Measurements from ENCODE around the gene BRIP1.

Gene BRIP1

GRCh38 chr17:61764846-61765245 lies 98.5 kb downstream of the BRIP1 start:
- DNase-seq (ENCODE audit: low read depth in 1 of 2, low spot score in 1 of 2), result no peak

- DNase-seq (ENCODE audit: low read depth in 1 of 2, low spot score in 1 of 2), result no peak
These were observed 101.5 kb downstream of the BRIP1 start for GRCh38 chr17:61761827-61762226.

- DNase-seq (ENCODE audit: low read depth in 1 of 2, low spot score in 1 of 2), result no peak
These were observed 104.0 kb downstream of the BRIP1 start for GRCh38 chr17:61759362-61759761.

GRCh38 chr17:61758430-61758829 lies 104.9 kb downstream of the BRIP1 start:
- no peak for DNase-seq (ENCODE audit: low read depth in 1 of 2, low spot score in 1 of 2)

GRCh38 chr17:61757168-61757567 lies 106.2 kb downstream of the BRIP1 start:
- no peak for DNase-seq (ENCODE audit: low read depth in 1 of 2, low spot score in 1 of 2)

GRCh38 chr17:61756561-61756960 lies 106.8 kb downstream of the BRIP1 start:
- DNase-seq (ENCODE audit: low read depth in 1 of 2, low spot score in 1 of 2), result no peak

- no peak for DNase-seq (ENCODE audit: low read depth in 1 of 2, low spot score in 1 of 2)
These were observed 107.7 kb downstream of the BRIP1 start for GRCh38 chr17:61755668-61756067.

GRCh38 chr17:61755078-61755477 lies 108.2 kb downstream of the BRIP1 start:
- no peak for DNase-seq (ENCODE audit: low read depth in 1 of 2, low spot score in 1 of 2)

GRCh38 chr17:61754124-61754523 lies 109.2 kb downstream of the BRIP1 start:
- DNase-seq (ENCODE audit: low read depth in 1 of 2, low spot score in 1 of 2), result no peak

- DNase-seq (ENCODE audit: low read depth in 1 of 2, low spot score in 1 of 2), result no peak
These were observed 109.6 kb downstream of the BRIP1 start for GRCh38 chr17:61753696-61754095.

GRCh38 chr17:61750656-61751055 lies 112.7 kb downstream of the BRIP1 start:
- no peak for DNase-seq (ENCODE audit: low read depth in 1 of 2, low spot score in 1 of 2)

- DNase-seq (ENCODE audit: low read depth in 1 of 2, low spot score in 1 of 2), result no peak
These were observed 113.4 kb downstream of the BRIP1 start for GRCh38 chr17:61749823-61750404.

- DNase-seq (ENCODE audit: low read depth in 1 of 2, low spot score in 1 of 2), result no peak
These were observed 116.9 kb downstream of the BRIP1 start for GRCh38 chr17:61746248-61746985.

GRCh38 chr17:61744804-61745203 lies 118.5 kb downstream of the BRIP1 start:
- no peak for DNase-seq (ENCODE audit: low read depth in 1 of 2, low spot score in 1 of 2)

- no peak for DNase-seq (ENCODE audit: low read depth in 1 of 2, low spot score in 1 of 2)
These were observed 119.1 kb downstream of the BRIP1 start for GRCh38 chr17:61744252-61744651.

GRCh38 chr17:61743766-61744165 lies 119.6 kb downstream of the BRIP1 start:
- DNase-seq (ENCODE audit: low read depth in 1 of 2, low spot score in 1 of 2), result no peak

- DNase-seq (ENCODE audit: low read depth in 1 of 2, low spot score in 1 of 2), result no peak
These were observed 124.3 kb downstream of the BRIP1 start for GRCh38 chr17:61739002-61739401.

GRCh38 chr17:61738249-61738648 lies 125.1 kb downstream of the BRIP1 start:
- DNase-seq (ENCODE audit: low read depth in 1 of 2, low spot score in 1 of 2), result no peak

- no peak for DNase-seq (ENCODE audit: low read depth in 1 of 2, low spot score in 1 of 2)
These were observed 125.5 kb downstream of the BRIP1 start for GRCh38 chr17:61737820-61738219.

- DNase-seq (ENCODE audit: low read depth in 1 of 2, low spot score in 1 of 2), result no peak
These were observed 126.9 kb downstream of the BRIP1 start for GRCh38 chr17:61736438-61736837.

- no peak for DNase-seq (ENCODE audit: low read depth in 1 of 2, low spot score in 1 of 2)
These were observed 127.5 kb downstream of the BRIP1 start for GRCh38 chr17:61735807-61736206.

- DNase-seq (ENCODE audit: low read depth in 1 of 2, low spot score in 1 of 2), result no peak
These were observed 128.9 kb downstream of the BRIP1 start for GRCh38 chr17:61734466-61734865.

- no peak for DNase-seq (ENCODE audit: low read depth in 1 of 2, low spot score in 1 of 2)
These were observed 129.3 kb downstream of the BRIP1 start for GRCh38 chr17:61734012-61734411.

All from stimulated activated CD4-positive, alpha-beta T cell treated with anti-CD3 and anti-CD28 coated beads, Interleukin-15, amount 100 ng/mL, for 1 hour (primary cell).